ENCODE measurements around the gene SRSF6. TPM values are rescaled to one million over a fixed set of nuclear protein-coding genes. Genes with fewer than 3 reads are reported as not detected.
A peak's percentile ranks its signal among the peaks of the same experiment; 100 is the strongest.

SRSF6 gene
- total RNA-seq, 1 experiment from 2014 or later, result 159 TPM

DNA sequence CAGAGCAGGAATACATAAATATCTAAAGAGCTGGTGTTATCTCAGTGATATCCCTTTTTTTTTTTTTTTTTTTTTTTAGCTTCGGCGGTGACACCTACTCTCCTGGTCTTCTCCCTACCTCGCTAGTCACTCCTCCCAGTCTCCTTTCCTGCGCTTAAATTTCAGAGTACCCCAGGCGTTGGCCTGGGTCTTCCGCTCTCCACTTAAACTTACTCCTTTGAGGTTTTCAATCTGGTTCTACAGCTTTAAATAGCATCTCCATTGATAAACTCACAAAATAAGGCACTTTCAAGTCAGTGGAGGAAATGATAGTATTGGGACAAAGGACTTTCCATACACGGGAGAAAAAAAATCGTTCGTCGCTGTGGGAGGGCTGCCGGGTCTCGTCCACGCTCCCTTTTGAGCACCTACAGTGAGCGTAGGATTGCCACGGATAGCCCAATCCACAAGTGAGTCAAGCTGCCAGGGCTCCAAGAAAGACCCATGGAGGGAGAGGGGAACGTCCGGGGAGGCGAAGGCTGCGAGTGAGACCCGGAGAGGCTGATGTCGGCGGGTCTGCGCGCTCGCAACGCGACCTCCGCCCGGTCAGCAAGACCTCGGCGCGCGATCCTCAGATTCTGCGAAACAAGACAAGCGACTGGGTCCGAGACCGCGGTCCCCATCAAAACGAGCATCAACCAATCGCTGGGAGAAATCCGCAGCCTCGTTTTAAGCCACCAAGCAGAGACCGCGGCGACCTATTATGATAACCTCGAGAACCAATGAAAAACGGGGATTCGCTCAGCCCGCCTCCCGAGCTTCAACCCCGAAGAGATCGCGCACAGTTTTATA lies 672 bp upstream of the SRSF6 start:
- no peak for TF ChIP-seq SIN3A (IDR thresholded peaks at IDR 0.05; ENCODE audit: borderline replicate concordance, insufficient read depth, low read depth, low read length)
- TF ChIP-seq, protein P1, sequence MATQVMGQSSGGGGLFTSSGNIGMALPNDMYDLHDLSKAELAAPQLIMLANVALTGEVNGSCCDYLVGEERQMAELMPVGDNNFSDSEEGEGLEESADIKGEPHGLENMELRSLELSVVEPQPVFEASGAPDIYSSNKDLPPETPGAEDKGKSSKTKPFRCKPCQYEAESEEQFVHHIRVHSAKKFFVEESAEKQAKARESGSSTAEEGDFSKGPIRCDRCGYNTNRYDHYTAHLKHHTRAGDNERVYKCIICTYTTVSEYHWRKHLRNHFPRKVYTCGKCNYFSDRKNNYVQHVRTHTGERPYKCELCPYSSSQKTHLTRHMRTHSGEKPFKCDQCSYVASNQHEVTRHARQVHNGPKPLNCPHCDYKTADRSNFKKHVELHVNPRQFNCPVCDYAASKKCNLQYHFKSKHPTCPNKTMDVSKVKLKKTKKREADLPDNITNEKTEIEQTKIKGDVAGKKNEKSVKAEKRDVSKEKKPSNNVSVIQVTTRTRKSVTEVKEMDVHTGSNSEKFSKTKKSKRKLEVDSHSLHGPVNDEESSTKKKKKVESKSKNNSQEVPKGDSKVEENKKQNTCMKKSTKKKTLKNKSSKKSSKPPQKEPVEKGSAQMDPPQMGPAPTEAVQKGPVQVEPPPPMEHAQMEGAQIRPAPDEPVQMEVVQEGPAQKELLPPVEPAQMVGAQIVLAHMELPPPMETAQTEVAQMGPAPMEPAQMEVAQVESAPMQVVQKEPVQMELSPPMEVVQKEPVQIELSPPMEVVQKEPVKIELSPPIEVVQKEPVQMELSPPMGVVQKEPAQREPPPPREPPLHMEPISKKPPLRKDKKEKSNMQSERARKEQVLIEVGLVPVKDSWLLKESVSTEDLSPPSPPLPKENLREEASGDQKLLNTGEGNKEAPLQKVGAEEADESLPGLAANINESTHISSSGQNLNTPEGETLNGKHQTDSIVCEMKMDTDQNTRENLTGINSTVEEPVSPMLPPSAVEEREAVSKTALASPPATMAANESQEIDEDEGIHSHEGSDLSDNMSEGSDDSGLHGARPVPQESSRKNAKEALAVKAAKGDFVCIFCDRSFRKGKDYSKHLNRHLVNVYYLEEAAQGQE (IDR thresholded peaks at IDR 0.05; ENCODE audit: insufficient read depth in 1 of 2, low read depth in 2 of 2, low read length in 1 of 2), result no peak
- peak; percentile 94 for TF ChIP-seq TCF7L2 (IDR thresholded peaks at IDR 0.05; ENCODE audit: low read depth, low read length)
- TF ChIP-seq POLR2AphosphoS5 (IDR thresholded peaks at IDR 0.05; ENCODE audit: low read depth, low read length), result no peak
- TF ChIP-seq, protein P2, sequence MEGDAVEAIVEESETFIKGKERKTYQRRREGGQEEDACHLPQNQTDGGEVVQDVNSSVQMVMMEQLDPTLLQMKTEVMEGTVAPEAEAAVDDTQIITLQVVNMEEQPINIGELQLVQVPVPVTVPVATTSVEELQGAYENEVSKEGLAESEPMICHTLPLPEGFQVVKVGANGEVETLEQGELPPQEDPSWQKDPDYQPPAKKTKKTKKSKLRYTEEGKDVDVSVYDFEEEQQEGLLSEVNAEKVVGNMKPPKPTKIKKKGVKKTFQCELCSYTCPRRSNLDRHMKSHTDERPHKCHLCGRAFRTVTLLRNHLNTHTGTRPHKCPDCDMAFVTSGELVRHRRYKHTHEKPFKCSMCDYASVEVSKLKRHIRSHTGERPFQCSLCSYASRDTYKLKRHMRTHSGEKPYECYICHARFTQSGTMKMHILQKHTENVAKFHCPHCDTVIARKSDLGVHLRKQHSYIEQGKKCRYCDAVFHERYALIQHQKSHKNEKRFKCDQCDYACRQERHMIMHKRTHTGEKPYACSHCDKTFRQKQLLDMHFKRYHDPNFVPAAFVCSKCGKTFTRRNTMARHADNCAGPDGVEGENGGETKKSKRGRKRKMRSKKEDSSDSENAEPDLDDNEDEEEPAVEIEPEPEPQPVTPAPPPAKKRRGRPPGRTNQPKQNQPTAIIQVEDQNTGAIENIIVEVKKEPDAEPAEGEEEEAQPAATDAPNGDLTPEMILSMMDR (IDR thresholded peaks at IDR 0.05), result no peak
- Histone ChIP-seq H3K27ac (ENCODE audit: low read length) (peak overlapping the region; percentile 95), H3K4me1 (ENCODE audit: control insufficient read depth, insufficient read depth, low read length) (peaks cover 13% of the 10 kb centered on the region; the same call in 1 of the 2 replicates), H3K4me3 (ENCODE audit: low read depth in 2 of 2, low read length in 2 of 2) (peak overlapping the region; percentile 82 to 87), H3K36me3 (ENCODE audit: control insufficient read depth, insufficient read depth, low read length) (peaks cover 35% of the 10 kb centered on the region), H3K9me3 (ENCODE audit: control insufficient read depth, insufficient read depth, low read depth, low read length) (no peaks in the 10 kb centered on the region), H3K27me3 (ENCODE audit: control insufficient read depth, insufficient read depth, low read length) (no peaks in the 10 kb centered on the region)
- in situ Hi-C loops (cut with HindIII; ENCODE audit: low pct_unique_long_range_greater_than_20kb, low sequenced_read_pairs) (no loop called here), intact Hi-C loops (cut with micrococcal nuclease; ENCODE audit: unreplicated experiment) (no loop called here)
- ATAC-seq (peak; percentile 91), DNase-seq (ENCODE audit: low read depth, low spot score) (no peak)
- ChIA-PET CTCF (interaction anchor here (0.6 to 0.7 kb wide), 4 partner anchors 8 to 450 kb away, joined by 3 to 4 read pairs (median 3); no protein-coding TSS in a partner anchor), POLR2A (interaction anchor here (0.5 to 1.1 kb wide), 8 partner anchors 35 to 1045 kb away, joined by 3 to 10 read pairs (median 4); partner anchors contain the start of gene L3MBTL1)
- TSS peak; percentile 95 for BruUV-seq (replicated peaks)

DNA sequence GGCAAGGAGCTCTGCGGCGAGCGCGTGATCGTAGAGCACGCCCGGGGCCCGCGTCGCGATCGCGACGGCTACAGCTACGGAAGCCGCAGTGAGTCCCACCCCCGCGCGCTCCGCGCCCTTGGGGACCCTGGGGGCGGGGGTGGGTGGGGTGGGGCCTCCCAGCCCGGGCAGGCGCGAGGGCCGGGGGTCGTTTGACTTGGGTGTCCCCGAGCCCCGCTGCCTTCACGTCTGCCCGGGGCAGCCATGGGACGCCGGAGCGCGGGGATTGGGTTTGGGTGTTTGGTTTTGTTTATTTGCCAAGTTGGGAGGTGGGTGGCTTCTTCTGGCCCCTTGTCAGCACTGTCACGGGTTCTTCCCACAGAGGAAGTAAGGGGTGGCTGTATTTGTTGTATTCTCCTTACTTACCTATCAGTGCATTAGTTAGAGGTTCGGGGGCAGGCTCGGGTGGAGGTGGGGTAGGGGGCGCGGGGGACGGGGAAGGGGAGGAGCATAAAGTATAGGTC lies 777 bp downstream of the SRSF6 start:
- intact Hi-C loops (cut with micrococcal nuclease; ENCODE audit: unreplicated experiment) (no loop called here), in situ Hi-C loops (cut with HindIII; ENCODE audit: low pct_unique_long_range_greater_than_20kb, low sequenced_read_pairs) (no loop called here)
- Histone ChIP-seq H3K9me3 (ENCODE audit: control insufficient read depth, insufficient read depth, low read depth, low read length) (no peaks in the 10 kb centered on the region), H3K36me3 (ENCODE audit: control insufficient read depth, insufficient read depth, low read length) (peaks cover 49% of the 10 kb centered on the region), H3K27ac (ENCODE audit: low read length) (peak overlapping the region; percentile 95; the same call in 1 of the 2 replicates), H3K4me1 (ENCODE audit: control insufficient read depth, insufficient read depth, low read length) (peaks cover 13% of the 10 kb centered on the region; the same call in 1 of the 2 replicates), H3K27me3 (ENCODE audit: control insufficient read depth, insufficient read depth, low read length) (no peaks in the 10 kb centered on the region), H3K4me3 (ENCODE audit: low read depth in 2 of 2, low read length in 2 of 2) (peak overlapping the region; percentile 82 to 87)
- TF ChIP-seq POLR2AphosphoS5 (IDR thresholded peaks at IDR 0.05; ENCODE audit: low read depth, low read length), result no peak
- no peak for TF ChIP-seq SIN3A (IDR thresholded peaks at IDR 0.05; ENCODE audit: borderline replicate concordance, insufficient read depth, low read depth, low read length)
- TF ChIP-seq TCF7L2 (IDR thresholded peaks at IDR 0.05; ENCODE audit: low read depth, low read length), result no peak
- TF ChIP-seq, protein P2 (IDR thresholded peaks at IDR 0.05), result no peak
- TF ChIP-seq, protein P1 (IDR thresholded peaks at IDR 0.05; ENCODE audit: insufficient read depth in 1 of 2, low read depth in 2 of 2, low read length in 1 of 2), result no peak
- ATAC-seq (no peak), DNase-seq (ENCODE audit: low read depth, low spot score) (no peak)
- ChIA-PET CTCF (interaction anchor here (0.7 kb wide), 2 partner anchors 14 to 36 kb away, joined by 3 to 6 read pairs; no protein-coding TSS in a partner anchor), POLR2A (interaction anchor here (0.6 to 0.7 kb wide), 3 partner anchors 215 to 482 kb away, joined by 3 to 9 read pairs (median 8); no protein-coding TSS in a partner anchor)
- no TSS peak for BruUV-seq (replicated peaks)

All from Panc1 (cell line).